ENCODE data around the gene LPIN1.

DNA sequence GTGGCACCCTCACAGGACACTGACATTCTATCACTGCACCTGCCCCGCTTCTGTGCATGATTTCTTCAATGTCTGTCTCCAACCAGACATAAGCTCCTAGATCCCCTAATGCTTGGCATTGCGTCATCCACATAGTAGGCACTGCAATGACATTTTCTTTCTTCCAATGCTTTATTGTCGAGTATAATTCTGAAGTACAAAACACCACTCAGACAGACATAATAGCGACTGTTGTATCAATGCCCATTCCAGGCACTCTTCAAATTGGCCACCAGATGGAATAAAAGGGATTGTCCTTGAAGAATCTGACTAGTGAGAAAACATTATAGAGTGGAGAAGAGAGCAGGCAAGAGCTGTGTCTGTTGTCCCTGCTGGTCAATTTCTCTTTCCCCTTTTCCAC lies 89.0 kb downstream of the LPIN1 start:
- TF ChIP-seq, protein P1, sequence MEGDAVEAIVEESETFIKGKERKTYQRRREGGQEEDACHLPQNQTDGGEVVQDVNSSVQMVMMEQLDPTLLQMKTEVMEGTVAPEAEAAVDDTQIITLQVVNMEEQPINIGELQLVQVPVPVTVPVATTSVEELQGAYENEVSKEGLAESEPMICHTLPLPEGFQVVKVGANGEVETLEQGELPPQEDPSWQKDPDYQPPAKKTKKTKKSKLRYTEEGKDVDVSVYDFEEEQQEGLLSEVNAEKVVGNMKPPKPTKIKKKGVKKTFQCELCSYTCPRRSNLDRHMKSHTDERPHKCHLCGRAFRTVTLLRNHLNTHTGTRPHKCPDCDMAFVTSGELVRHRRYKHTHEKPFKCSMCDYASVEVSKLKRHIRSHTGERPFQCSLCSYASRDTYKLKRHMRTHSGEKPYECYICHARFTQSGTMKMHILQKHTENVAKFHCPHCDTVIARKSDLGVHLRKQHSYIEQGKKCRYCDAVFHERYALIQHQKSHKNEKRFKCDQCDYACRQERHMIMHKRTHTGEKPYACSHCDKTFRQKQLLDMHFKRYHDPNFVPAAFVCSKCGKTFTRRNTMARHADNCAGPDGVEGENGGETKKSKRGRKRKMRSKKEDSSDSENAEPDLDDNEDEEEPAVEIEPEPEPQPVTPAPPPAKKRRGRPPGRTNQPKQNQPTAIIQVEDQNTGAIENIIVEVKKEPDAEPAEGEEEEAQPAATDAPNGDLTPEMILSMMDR (IDR thresholded peaks at IDR 0.05; ENCODE audit: low read depth, low read length), result no peak
- TF ChIP-seq EZH2phosphoT487 (IDR thresholded peaks at IDR 0.05; ENCODE audit: low read depth), result no peak

All from OCI-LY3 (cell line).